GM12878 (cell line): ENCODE measurements around the gene ZP2. TPM values are rescaled to one million over a fixed set of nuclear protein-coding genes. Genes with fewer than 3 reads are reported as not detected.

Experiments used
- ATAC-seq: fragments of 200-7000 bp; cut with Tn5 transposase; 3 replicates; pipeline ENCODE4 v1.9.1; 2020; ENCODE audit warnings: mild to moderate bottlenecking, moderate library complexity
- BruUV-seq: library from RNA; stranded (reverse); fragments of 400-500 nt; replicated peaks from 2 replicates; lab custom pipeline; 2021; lab: Mats Ljungman, UMichigan
- CTCF ChIA-PET: fragments of 300-600 bp; sonication (Branson Sonifier 250); formaldehyde crosslinking; extraction: SDS; loops from one replicate; lab custom pipeline; 2021; ENCODE audit warnings: inconsistent platforms; lab: Yijun Ruan, JAX
- POLR2A ChIA-PET: fragments of 350-600 bp; formaldehyde crosslinking; extraction: SDS; loops from one replicate; lab custom pipeline; 2021; ENCODE audit warnings: inconsistent platforms; lab: Charles Lee
- RAD21 ChIA-PET: fragments of 300-600 bp; sonication (Branson Sonifier 250); formaldehyde crosslinking; loops from one replicate; lab custom pipeline; 2023; ENCODE audit warnings: antibody characterized with exemption; ENCODE audit not compliant: unreplicated experiment; lab: Charles Lee
- SMC1A ChIA-PET: fragments of 300-600 bp; sonication (Branson Sonifier 250); formaldehyde crosslinking; loops from one replicate; lab custom pipeline; 2023; ENCODE audit not compliant: unreplicated experiment, uncharacterized antibody; lab: Charles Lee
- DNase-seq: peaks from one replicate; pipeline ENCODE4 v3.0.0-alpha.2; 2011; ENCODE audit warnings: low read depth, low spot score
- FAIRE-seq: peaks from 3 replicates; lab custom pipeline; 2011; peaks lifted over from hg19 to GRCh38; lab: Jason Lieb, UNC
- H2AFZ ChIP-seq: 2 replicates; pipeline ENCODE4 v1.6.0; 2011; ENCODE audit warnings: low read depth, low read length, control low read depth; ENCODE audit not compliant: control insufficient read depth
- H3K27ac ChIP-seq: 2 replicates; pipeline ENCODE4 v1.5.1; 2011; ENCODE audit warnings: control low read depth; ENCODE audit not compliant: control insufficient read depth, insufficient read depth
- H3K27me3 ChIP-seq, 2 experiments: replicated peaks in 1 of 2; 2 replicates each; pipeline versions ENCODE4 v1.6.0 to v1.6.1; 2011; ENCODE audit warnings: low read length in 1 of 2; ENCODE audit not compliant: control insufficient read depth in 2 of 2, insufficient read depth in 2 of 2
- H3K36me3 ChIP-seq, 2 experiments: 2 replicates each; pipeline ENCODE4 v1.5.1; 2011; ENCODE audit warnings: low read length in 1 of 2; ENCODE audit not compliant: control insufficient read depth in 2 of 2, insufficient read depth in 2 of 2
- H3K4me1 ChIP-seq: 2 replicates; pipeline ENCODE4 v1.6.1; 2011; ENCODE audit warnings: mild to moderate bottlenecking, low read length, moderate library complexity, mixed read lengths; ENCODE audit not compliant: control insufficient read depth, insufficient read depth
- H3K4me2 ChIP-seq: 2 replicates; pipeline ENCODE4 v1.6.0; 2011; ENCODE audit warnings: control low read depth; ENCODE audit not compliant: control insufficient read depth, insufficient read depth
- H3K4me3 ChIP-seq: fragments of 200-600 bp; sonication (generic); 2 replicates; pipeline ENCODE4 v1.5.1; 2016
- H3K79me2 ChIP-seq: 2 replicates; pipeline ENCODE4 v1.6.0; 2011; ENCODE audit warnings: low read length; ENCODE audit not compliant: control insufficient read depth, insufficient read depth
- H3K9ac ChIP-seq: 2 replicates; pipeline ENCODE4 v1.8.0; 2011; ENCODE audit warnings: low read length, control low read depth, mixed read lengths; ENCODE audit not compliant: control insufficient read depth, insufficient read depth
- H3K9me3 ChIP-seq: replicated peaks from 3 replicates; pipeline ENCODE4 v1.5.1; 2011; ENCODE audit warnings: mild to moderate bottlenecking, low read length; ENCODE audit not compliant: control insufficient read depth, insufficient read depth
- H4K20me1 ChIP-seq: 2 replicates; pipeline ENCODE4 v1.6.0; 2011; ENCODE audit not compliant: control insufficient read depth, insufficient read depth
- CREB1 ChIP-seq: IDR thresholded peaks from 2 replicates; pipeline ENCODE4 v1.6.1; 2012; ENCODE audit warnings: low read depth, mild to moderate bottlenecking, inconsistent platforms
- FOXM1 ChIP-seq: IDR thresholded peaks from 2 replicates; pipeline ENCODE4 v1.6.1; 2012; ENCODE audit warnings: low read depth, mild to moderate bottlenecking, inconsistent platforms, low read length, moderate library complexity
- HDGF ChIP-seq: fragments of 450-650 bp; IDR thresholded peaks from 2 replicates; pipeline ENCODE4 v1.6.1; 2016; ENCODE audit warnings: antibody characterized with exemption
- KLF5 ChIP-seq: fragments of 450-650 bp; IDR thresholded peaks from 2 replicates; pipeline ENCODE4 v1.6.1; 2014; ENCODE audit warnings: mild to moderate bottlenecking; ENCODE audit not compliant: partially characterized antibody
- NKRF ChIP-seq: fragments of 450-650 bp; conservative IDR thresholded peaks from 2 replicates; pipeline ENCODE4 v1.6.1; 2017; ENCODE audit warnings: mild to moderate bottlenecking, moderate library complexity
- PAX5 ChIP-seq: IDR thresholded peaks from 2 replicates; pipeline ENCODE4 v1.6.1; 2011; ENCODE audit warnings: low read depth, low read length, borderline replicate concordance
- WGBS: methylation state at CpG from one replicate; pipeline ENCODE4 v1.1.6; 2016; ENCODE audit warnings: low lambda C conversion rate; ENCODE audit not compliant: insufficient replicate concordance, insufficient coverage; ENCODE audit errors: missing lambda C conversion rate; 5-methylcytosine and 5-hydroxymethylcytosine counted together
- in situ Hi-C: fragments of 300-500 bp; cut with MboI; formaldehyde crosslinking; loops from 9 replicates; pipeline ENCODE4 v1.14.3; 2018; ENCODE audit warnings: mixed read lengths
- intact Hi-C: fragments of 100-400 bp; cut with micrococcal nuclease; formaldehyde crosslinking; loops from one replicate; pipeline ENCODE4 v1.14.2; 2022; ENCODE audit not compliant: unreplicated experiment
- polyA plus RNA-seq, 11 experiments: library from polyadenylated mRNA; depleted of rRNA in 4 of 11; unstranded in 6 of 11; stranded (reverse) in 5 of 11; fragments of >200 nt; fragmentation: Nextera tagmentation in 4 of 11; fragmentation: Illumina TruSeq in 1 of 11; extraction: Ambion mirVana in 4 of 11; extraction: Trizol in 1 of 11; gene quantifications; 1 replicate in 1 of 11; 2 replicates in 10 of 11; pipeline versions ENCODE4 v1.2.1 to v1.2.3, GENCODE V29; 2011 to 2016; ENCODE audit warnings: inconsistent platforms in 2 of 11, missing spikeins in 2 of 11, low read depth in 1 of 11
- total RNA-seq, 4 experiments: library from RNA; depleted of rRNA in 3 of 4; stranded (reverse); fragments of >200 nt in 3 of 4; fragmentation: Illumina TruSeq in 1 of 4; extraction: Trizol in 1 of 4; gene quantifications; 2 replicates each; pipeline versions ENCODE4 v1.2.1 to v1.2.3, GENCODE V29; 2013 to 2021
- TF ChIP-seq, protein P1 (sequence below): IDR thresholded peaks from 2 replicates; pipeline ENCODE4 v1.6.1; 2011; ENCODE audit warnings: low read depth, mild to moderate bottlenecking, low read length, moderate library complexity, borderline replicate concordance; ENCODE audit errors: extremely low read depth

ZP2 gene
- total and polyA plus RNA-seq, 10 of the 15 experiments (the other 5 are each of a cell fraction or from before 2014, with no cell fraction given), result 0.11 to 0.33 (median 0.16) TPM; not detected in 1

- peaks cover 6% of the 10 kb centered on the region; the same call in 2 of the 3 replicates for H3K9me3 ChIP-seq
- no peak for FAIRE-seq
- no peak for TF ChIP-seq NKRF
- TF ChIP-seq FOXM1, result no peak
- TF ChIP-seq CREB1, result no peak
- TF ChIP-seq PAX5, result no peak
- TF ChIP-seq HDGF, result no peak
- no peak for TF ChIP-seq KLF5
- TF ChIP-seq, protein P1, sequence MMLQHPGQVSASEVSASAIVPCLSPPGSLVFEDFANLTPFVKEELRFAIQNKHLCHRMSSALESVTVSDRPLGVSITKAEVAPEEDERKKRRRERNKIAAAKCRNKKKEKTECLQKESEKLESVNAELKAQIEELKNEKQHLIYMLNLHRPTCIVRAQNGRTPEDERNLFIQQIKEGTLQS, result no peak
- ChIA-PET SMC1A (interaction anchor here (0.6 to 4.4 kb wide), 7 partner anchors 10 to 1132 kb away, joined by 3 to 57 read pairs (median 4); partner anchors contain the start of gene LDAF1), POLR2A (no interaction called here), CTCF (interaction anchor here (0.7 to 5.7 kb wide), 11 partner anchors 16 to 1496 kb away, joined by 3 to 75 read pairs (median 4); partner anchors contain the start of gene CRYM), RAD21 (interaction anchor here (1.4 to 4.9 kb wide), 3 partner anchors 33 to 115 kb away, joined by 3 to 62 read pairs (median 3); no protein-coding TSS in a partner anchor)
- BruUV-seq, result no TSS peak
- H3K27ac ChIP-seq, result no peak overlapping the region
- intact Hi-C loops, result no loop called here
- peaks cover 5% of the 10 kb centered on the region in 2 experiments; a peak in 3 of 4 replicates for H3K36me3 ChIP-seq
- H2AFZ ChIP-seq, result no peak overlapping the region
- H3K4me2 ChIP-seq, result no peak overlapping the region
- H4K20me1 ChIP-seq, result no peaks in the 10 kb centered on the region
- no peak for DNase-seq
- H3K9ac ChIP-seq, result no peak overlapping the region
- H3K4me1 ChIP-seq, result peaks cover 6% of the 10 kb centered on the region
- H3K79me2 ChIP-seq, result no peaks in the 10 kb centered on the region
- H3K4me3 ChIP-seq, result no peak overlapping the region
- no peak for ATAC-seq
- WGBS, result 86% methylated on average over 4 of the region's 4 CpGs
- no peaks in the 10 kb centered on the region for H3K27me3 ChIP-seq
- in situ Hi-C loops, result loop anchor here (5.0 kb wide), 2 partner anchors 91 to 371 kb away; partner anchors contain the start of gene CRYM
Measured at GRCh38 chr16:21186326-21186691, 25.1 kb downstream of the ZP2 start.
